Vagina (tissue), 2 donors: ENCODE measurements around the gene AZIN2. TPM values are rescaled to one million over a fixed set of nuclear protein-coding genes. Genes with fewer than 3 reads are reported as not detected.
"Not testable (repeated sequence)": the region's sequence is repeated elsewhere in the genome, so short reads cannot be mapped to it uniquely, and the experiment has no call there.

Source experiments
- DNase-seq, 2 donors: peaks; one replicate each; pipeline ENCODE4 v3.0.0-alpha.2; 2017; ENCODE audit errors: extremely low spot score in 2 of 2
- H3K27ac ChIP-seq: fragments of 200-600 bp; sonication (generic); one replicate; pipeline ENCODE4 v1.5.1; 2019
- H3K27me3 ChIP-seq: fragments of 200-600 bp; sonication (generic); one replicate; pipeline ENCODE4 v1.5.1; 2019
- H3K36me3 ChIP-seq, 2 donors: fragments of 200-600 bp; sonication (generic); one replicate each; pipeline ENCODE4 v1.5.1; 2017 to 2019
- H3K4me1 ChIP-seq: fragments of 200-600 bp; sonication (generic); one replicate; pipeline ENCODE4 v1.5.1; 2019
- H3K4me3 ChIP-seq, 2 donors: fragments of 200-600 bp; sonication (generic); 1 replicate in 1 of 2; 2 replicates in 1 of 2; pipeline ENCODE4 v1.5.1; 2016 to 2019
- H3K9me3 ChIP-seq: fragments of 200-600 bp; sonication (generic); one replicate; pipeline ENCODE4 v1.5.1; 2019
- CTCF ChIP-seq, 3 experiments: fragments of 450-650 bp in 2 of 3; fragments of 200-600 bp in 1 of 3; sonication (generic) in 1 of 3; IDR thresholded peaks; one replicate each; pipeline ENCODE4 v1.5.1; 2017 to 2019; ENCODE audit warnings: antibody characterized with exemption in 3 of 3, mild to moderate bottlenecking in 2 of 3, moderate library complexity in 2 of 3
- POLR2A ChIP-seq, 2 donors: fragments of 450-650 bp; IDR thresholded peaks; one replicate each; pipeline ENCODE4 v1.6.1; 2017; ENCODE audit warnings: antibody characterized with exemption in 2 of 2, mild to moderate bottlenecking in 2 of 2, moderate library complexity in 2 of 2
- POLR2AphosphoS5 ChIP-seq, 2 donors: sonication (generic); formaldehyde crosslinking; IDR thresholded peaks; one replicate each; pipeline ENCODE4 v1.9.0; 2017; ENCODE audit warnings: antibody characterized with exemption in 2 of 2, mild to moderate bottlenecking in 2 of 2, low read depth in 1 of 2; ENCODE audit not compliant: insufficient read depth in 1 of 2
- intact Hi-C: fragments of 100-400 bp; cut with DNase I; formaldehyde crosslinking; loops from one replicate; pipeline ENCODE4 v1.15.1; 2023
- total RNA-seq: library from RNA; depleted of rRNA; stranded (reverse); fragments of >200 nt; gene quantifications from one replicate; pipeline ENCODE4 v1.2.3, GENCODE V29; 2016

Gene AZIN2
- total RNA-seq, 1 donor from 2014 or later = 7.9 TPM

- no peaks in the 10 kb centered on the region for H3K36me3 ChIP-seq
- H3K27me3 ChIP-seq = no peaks in the 10 kb centered on the region
- H3K4me3 ChIP-seq = no peak overlapping the region
- intact Hi-C loops = no loop called here
- no peaks in the 10 kb centered on the region for H3K4me1 ChIP-seq
- TF ChIP-seq POLR2A (IDR thresholded peaks at IDR 0.05) (no peak), CTCF (IDR thresholded peaks at IDR 0.05) (no peak), POLR2AphosphoS5 (IDR thresholded peaks at IDR 0.05; ENCODE audit: insufficient read depth in 1 of 2, low read depth in 1 of 2) (no peak)
- no peak for DNase-seq
- no peak overlapping the region for H3K27ac ChIP-seq
- no peaks in the 10 kb centered on the region for H3K9me3 ChIP-seq
These were observed 24.5 kb upstream of the AZIN2 start for GRCh38 chr1:33056426-33056825.

- Histone ChIP-seq H3K36me3 (no peaks in the 10 kb centered on the region), H3K27me3 (no peaks in the 10 kb centered on the region), H3K4me1 (no peaks in the 10 kb centered on the region), H3K9me3 (no peaks in the 10 kb centered on the region), H3K4me3 (no peak overlapping the region), H3K27ac (no peak overlapping the region)
- DNase-seq = no peak
- TF ChIP-seq CTCF (IDR thresholded peaks at IDR 0.05) = no peak
- TF ChIP-seq POLR2AphosphoS5 (IDR thresholded peaks at IDR 0.05; ENCODE audit: insufficient read depth in 1 of 2, low read depth in 1 of 2) = no peak
- no peak for TF ChIP-seq POLR2A (IDR thresholded peaks at IDR 0.05)
- intact Hi-C loops = no loop called here
These were observed 23.9 kb upstream of the AZIN2 start for GRCh38 chr1:33057095-33057494.

- intact Hi-C loops = no loop called here
- Histone ChIP-seq H3K27me3 (no peaks in the 10 kb centered on the region), H3K27ac (no peak overlapping the region), H3K4me1 (no peaks in the 10 kb centered on the region), H3K36me3 (no peaks in the 10 kb centered on the region), H3K4me3 (no peak overlapping the region), H3K9me3 (peaks cover 20% of the 10 kb centered on the region)
- DNase-seq = no peak
- TF ChIP-seq POLR2AphosphoS5 (IDR thresholded peaks at IDR 0.05; ENCODE audit: insufficient read depth in 1 of 2, low read depth in 1 of 2) (no peak), POLR2A (IDR thresholded peaks at IDR 0.05) (no peak), CTCF (IDR thresholded peaks at IDR 0.05) (no peak)
These were observed 20.3 kb upstream of the AZIN2 start for GRCh38 chr1:33060579-33061083.

GRCh38 chr1:33061834-33062233 is 19.1 kb upstream of the AZIN2 start:
- no peaks in the 10 kb centered on the region for H3K4me1 ChIP-seq

GRCh38 chr1:33064284-33064683 is 16.7 kb upstream of the AZIN2 start:
- H3K4me3 ChIP-seq, H3K27ac ChIP-seq, intact Hi-C loops, H3K27me3 ChIP-seq, DNase-seq, H3K36me3 ChIP-seq, H3K4me1 ChIP-seq: not testable (repeated sequence)
- peaks cover 24% of the 10 kb centered on the region for H3K9me3 ChIP-seq

More at GRCh38 chr1:33061834-33062233, 19.1 kb upstream of the AZIN2 start:
- intact Hi-C loops = no loop called here
- Histone ChIP-seq H3K4me3 (no peak overlapping the region), H3K9me3 (peaks cover 24% of the 10 kb centered on the region), H3K36me3 (no peaks in the 10 kb centered on the region), H3K27ac (no peak overlapping the region), H3K27me3 (no peaks in the 10 kb centered on the region)
- DNase-seq = no peak
- TF ChIP-seq POLR2AphosphoS5 (IDR thresholded peaks at IDR 0.05; ENCODE audit: insufficient read depth in 1 of 2, low read depth in 1 of 2) = no peak
- no peak for TF ChIP-seq POLR2A (IDR thresholded peaks at IDR 0.05)
- no peak for TF ChIP-seq CTCF (IDR thresholded peaks at IDR 0.05)
